ENCODE results near the gene CASZ1. TPM values are rescaled to one million over a fixed set of nuclear protein-coding genes. Genes with fewer than 3 reads are reported as not detected.

Gene CASZ1
- total and polyA plus RNA-seq, 9 of the 15 experiments (the other 6 are each of a cell fraction or from before 2014, with no cell fraction given): 0.01 to 4.0 (median 0.76) TPM; not detected in 1

DNA sequence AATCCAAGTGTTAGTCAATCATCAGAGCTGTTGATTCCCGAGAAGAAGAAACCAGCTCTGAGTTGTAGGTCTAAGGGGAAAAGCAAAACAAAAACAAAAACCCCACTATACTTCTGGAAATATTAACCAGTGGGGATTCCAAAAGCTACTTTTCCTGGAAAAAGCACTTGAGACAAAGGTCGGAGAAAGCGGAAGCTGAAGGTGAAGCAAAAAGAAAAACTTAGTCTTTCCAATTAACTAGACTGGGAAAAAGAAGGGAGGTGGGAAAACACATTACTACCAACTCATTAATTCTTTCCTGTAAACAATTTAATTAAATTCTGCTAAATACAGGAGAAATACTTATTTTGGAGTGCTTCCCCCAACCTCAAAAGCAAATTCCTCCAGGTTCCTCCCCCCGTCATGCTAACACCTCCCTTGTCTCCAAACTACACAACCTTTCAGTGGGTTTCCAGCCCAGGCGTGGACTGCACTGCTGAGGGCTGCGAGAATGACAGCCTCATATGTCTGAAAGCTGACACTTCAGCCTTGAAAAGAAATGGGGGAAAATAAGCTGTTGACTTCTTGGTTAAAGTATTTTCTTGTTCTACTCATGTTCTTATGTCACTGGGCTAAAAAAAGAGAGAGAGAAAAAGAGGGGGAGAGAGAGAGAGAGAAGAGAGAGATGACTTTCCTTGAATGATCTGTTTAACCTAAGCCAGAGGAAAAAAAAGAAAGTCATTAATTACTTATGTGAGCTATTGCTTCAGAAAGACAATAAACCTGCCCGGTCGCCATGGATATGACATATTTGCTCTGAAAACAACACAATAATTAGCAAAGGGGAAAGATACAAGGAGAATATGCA lies 5.1 kb downstream of the CASZ1 start:
- peaks cover 14% of the 10 kb centered on the region for H4K20me1 ChIP-seq (replicated peaks; ENCODE audit: control insufficient read depth, insufficient read depth, low read length)
- H3K9ac ChIP-seq (ENCODE audit: insufficient read depth in 1 of 2, low read depth in 2 of 2, low read length in 2 of 2): no peak overlapping the region
- peaks cover 56 to 57% of the 10 kb centered on the region in 2 experiments for H3K27me3 ChIP-seq (ENCODE audit: control insufficient read depth in 2 of 2, insufficient read depth in 2 of 2, low read length in 2 of 2)
- DNase-seq (ENCODE audit: extremely low read depth in 1 of 4, low spot score in 3 of 4) (no peak), FAIRE-seq (peak; percentile 67), ATAC-seq (peak; percentile 40; the same call in 1 of the 3 replicates)
- H3K4me3 ChIP-seq: no peak overlapping the region
- H2AFZ ChIP-seq (ENCODE audit: low read depth, low read length): no peak overlapping the region
- in situ Hi-C loops (cut with MboI): no loop called here
- intact Hi-C loops (cut with micrococcal nuclease): no loop called here
- no peaks in the 10 kb centered on the region for H3K36me3 ChIP-seq (ENCODE audit: control insufficient read depth, insufficient read depth, low read length)
- H3K27ac ChIP-seq (ENCODE audit: extremely low read depth, low read depth, low read length): no peak overlapping the region
- no peak overlapping the region for H3K4me2 ChIP-seq (ENCODE audit: insufficient read depth, low read length)
- no peaks in the 10 kb centered on the region for H3K79me2 ChIP-seq (ENCODE audit: control insufficient read depth, insufficient read depth, low read length)
- no peaks in the 10 kb centered on the region for H3K9me1 ChIP-seq (ENCODE audit: control insufficient read depth, insufficient read depth, low read length)
- ChIA-PET CTCF (ENCODE audit: low intra/inter-chr PET ratio) (interaction anchor here (0.7 kb wide), 1 partner anchor 1065 kb away, joined by 3 read pairs; no protein-coding TSS in a partner anchor), POLR2A (interaction anchor here (0.9 kb wide), 1 partner anchor 1705 kb away, joined by 3 read pairs; no protein-coding TSS in a partner anchor)
- 0% methylated on average over 8 of the region's 8 CpGs for WGBS (ENCODE audit: insufficient coverage, low coverage, missing lambda C conversion rate)
- H3K9me3 ChIP-seq (replicated peaks; ENCODE audit: control insufficient read depth, insufficient read depth, low read depth, low read length): no peaks in the 10 kb centered on the region; the same call in 1 of the 2 replicates
- H3K4me1 ChIP-seq (replicated peaks in 1 of 2; ENCODE audit: control insufficient read depth in 2 of 2, insufficient read depth in 2 of 2, low read length in 2 of 2): peaks cover 0 to 20% of the 10 kb centered on the region in 2 experiments; a peak in 3 of 5 replicates
- TF ChIP-seq, protein P1, sequence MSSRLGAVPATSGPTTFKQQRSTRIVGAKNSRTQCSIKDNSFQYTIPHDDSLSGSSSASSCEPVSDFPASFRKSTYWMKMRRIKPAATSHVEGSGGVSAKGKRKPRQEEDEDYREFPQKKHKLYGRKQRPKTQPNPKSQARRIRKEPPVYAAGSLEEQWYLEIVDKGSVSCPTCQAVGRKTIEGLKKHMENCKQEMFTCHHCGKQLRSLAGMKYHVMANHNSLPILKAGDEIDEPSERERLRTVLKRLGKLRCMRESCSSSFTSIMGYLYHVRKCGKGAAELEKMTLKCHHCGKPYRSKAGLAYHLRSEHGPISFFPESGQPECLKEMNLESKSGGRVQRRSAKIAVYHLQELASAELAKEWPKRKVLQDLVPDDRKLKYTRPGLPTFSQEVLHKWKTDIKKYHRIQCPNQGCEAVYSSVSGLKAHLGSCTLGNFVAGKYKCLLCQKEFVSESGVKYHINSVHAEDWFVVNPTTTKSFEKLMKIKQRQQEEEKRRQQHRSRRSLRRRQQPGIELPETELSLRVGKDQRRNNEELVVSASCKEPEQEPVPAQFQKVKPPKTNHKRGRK (tag; IDR thresholded peaks at IDR 0.05): peak; percentile 29; the same call in 1 of the 2 replicates
- TF ChIP-seq, protein P2, sequence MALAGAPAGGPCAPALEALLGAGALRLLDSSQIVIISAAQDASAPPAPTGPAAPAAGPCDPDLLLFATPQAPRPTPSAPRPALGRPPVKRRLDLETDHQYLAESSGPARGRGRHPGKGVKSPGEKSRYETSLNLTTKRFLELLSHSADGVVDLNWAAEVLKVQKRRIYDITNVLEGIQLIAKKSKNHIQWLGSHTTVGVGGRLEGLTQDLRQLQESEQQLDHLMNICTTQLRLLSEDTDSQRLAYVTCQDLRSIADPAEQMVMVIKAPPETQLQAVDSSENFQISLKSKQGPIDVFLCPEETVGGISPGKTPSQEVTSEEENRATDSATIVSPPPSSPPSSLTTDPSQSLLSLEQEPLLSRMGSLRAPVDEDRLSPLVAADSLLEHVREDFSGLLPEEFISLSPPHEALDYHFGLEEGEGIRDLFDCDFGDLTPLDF (CRISPR knock-in tag; IDR thresholded peaks at IDR 0.05): no peak
- TF ChIP-seq NR3C1 (CRISPR knock-in tag; IDR thresholded peaks at IDR 0.05): no peak
- TF ChIP-seq CBX2 (IDR thresholded peaks at IDR 0.05; ENCODE audit: insufficient read depth, low read length, poor library complexity, severe bottlenecking): peak; percentile 82
- BruUV-seq (replicated peaks): no TSS peak
